HUES6 (cell line): ENCODE data around the gene RBM33.

ENCODE experiments used
- H3K27ac ChIP-seq: 2 replicates; pipeline ENCODE4 v1.7.0; 2013; ENCODE audit warnings: low read depth, mild to moderate bottlenecking, low read length, inconsistent platforms
- H3K27me3 ChIP-seq: 2 replicates; pipeline ENCODE4 v1.6.1; 2013; ENCODE audit warnings: low read length; ENCODE audit not compliant: control insufficient read depth, insufficient read depth
- H3K36me3 ChIP-seq: 2 replicates; pipeline ENCODE4 v1.6.1; 2013; ENCODE audit warnings: low read length; ENCODE audit not compliant: control insufficient read depth, insufficient read depth
- H3K4me1 ChIP-seq: 2 replicates; pipeline ENCODE4 v1.6.1; 2013; ENCODE audit warnings: low read length; ENCODE audit not compliant: control insufficient read depth, insufficient read depth
- H3K4me3 ChIP-seq: 2 replicates; pipeline ENCODE4 v1.5.1; 2013; ENCODE audit warnings: low read depth, low read length
- H3K9ac ChIP-seq: one replicate; pipeline ENCODE4 v1.6.1; 2013; ENCODE audit warnings: mild to moderate bottlenecking, low read length
- H3K9me3 ChIP-seq: 2 replicates; pipeline ENCODE4 v1.6.1; 2013; ENCODE audit warnings: low read depth, low read length; ENCODE audit not compliant: control insufficient read depth, insufficient read depth

Gene RBM33

DNA sequence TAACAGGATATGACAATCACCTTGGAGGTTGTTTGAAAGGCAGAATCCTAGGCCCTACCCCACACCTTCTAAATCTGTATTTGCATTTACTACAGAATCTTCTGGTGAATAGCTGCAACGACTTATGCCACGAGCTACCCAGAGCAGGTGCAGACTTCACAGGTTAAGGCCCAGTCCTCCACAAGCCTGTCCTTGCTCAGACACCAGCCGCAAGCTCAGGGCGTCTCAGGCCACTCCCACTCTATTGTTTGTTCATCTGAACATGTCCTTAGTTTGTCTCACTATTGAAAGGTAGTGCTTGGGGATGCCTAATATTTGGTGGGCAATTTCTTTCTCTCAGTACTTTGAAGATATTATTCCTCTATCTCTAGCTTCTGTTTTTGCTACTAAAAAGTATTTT, 18.9 kb upstream of the RBM33 start:
- no peaks in the 10 kb centered on the region for H3K36me3 ChIP-seq

DNA sequence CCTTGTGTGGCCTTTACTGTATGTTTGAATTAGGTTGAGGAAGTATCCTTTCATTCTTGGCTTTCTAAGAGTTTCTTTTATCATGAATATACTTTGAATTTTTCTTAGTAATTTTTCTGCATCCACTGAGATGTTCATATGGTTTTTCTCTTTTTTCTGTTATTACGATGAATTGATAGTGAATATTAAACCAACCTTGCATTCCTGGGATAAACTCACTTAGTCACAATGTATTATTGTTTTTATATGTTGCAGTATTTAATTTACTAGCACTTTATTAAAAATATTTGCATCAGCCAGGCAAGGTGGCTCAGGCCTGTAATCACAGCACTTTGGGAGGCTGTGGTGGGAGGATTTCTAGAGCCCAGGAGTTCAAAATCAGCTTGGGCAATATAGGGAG, 15.3 kb upstream of the RBM33 start:
- Histone ChIP-seq H3K9me3 (peaks cover 39% of the 10 kb centered on the region), H3K27me3 (no peaks in the 10 kb centered on the region), H3K36me3 (no peaks in the 10 kb centered on the region), H3K4me3 (no peak overlapping the region), H3K27ac (no peak overlapping the region), H3K4me1 (no peaks in the 10 kb centered on the region), H3K9ac (no peak overlapping the region)

More for the DNA sequence above, 18.9 kb upstream of the RBM33 start:
- Histone ChIP-seq H3K9me3 (peaks cover 10% of the 10 kb centered on the region), H3K27ac (no peak overlapping the region), H3K9ac (no peak overlapping the region), H3K27me3 (no peaks in the 10 kb centered on the region), H3K4me3 (no peak overlapping the region), H3K4me1 (no peaks in the 10 kb centered on the region)

DNA sequence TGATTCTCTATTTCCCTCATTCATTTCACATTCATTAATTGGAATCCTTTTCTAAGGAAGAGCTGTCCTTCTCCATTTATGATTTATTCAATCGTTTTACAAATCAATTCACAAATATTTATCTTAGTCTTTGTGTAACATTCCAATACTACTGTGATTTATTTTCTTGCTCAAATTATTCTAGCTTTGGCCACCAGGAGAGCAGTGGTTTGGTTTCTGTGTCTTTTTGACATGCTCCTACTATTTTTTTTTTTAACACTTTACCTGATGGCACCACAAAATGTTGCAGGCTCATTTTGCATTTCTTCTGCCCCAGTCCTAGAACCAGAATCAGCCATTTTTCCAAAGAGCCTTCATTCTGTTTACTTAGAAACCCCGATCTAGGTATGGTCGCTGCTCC, 13.3 kb upstream of the RBM33 start:
- Histone ChIP-seq H3K36me3 (no peaks in the 10 kb centered on the region), H3K9ac (no peak overlapping the region), H3K27ac (no peak overlapping the region), H3K4me3 (no peak overlapping the region), H3K9me3 (peaks cover 52% of the 10 kb centered on the region), H3K4me1 (no peaks in the 10 kb centered on the region), H3K27me3 (no peaks in the 10 kb centered on the region)

DNA sequence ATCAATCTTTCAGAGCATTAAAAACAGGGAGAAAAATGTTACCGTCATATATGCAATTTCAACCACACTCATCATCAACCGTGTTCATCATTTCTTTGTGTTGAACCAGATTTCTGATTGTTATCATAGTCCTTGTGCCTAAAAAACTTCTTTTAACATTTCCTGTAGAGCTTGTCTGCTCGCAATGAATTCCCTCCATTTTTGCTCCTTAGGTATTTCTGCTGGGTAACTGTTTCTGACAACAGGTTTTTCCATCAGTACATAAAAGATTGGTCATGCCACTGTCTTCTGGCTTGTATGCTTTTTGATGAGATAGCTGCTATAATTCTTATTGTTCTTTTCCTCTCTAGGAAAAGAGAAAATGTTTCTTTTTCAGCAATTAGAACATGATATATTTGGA, 8.6 kb upstream of the RBM33 start:
- no peak overlapping the region for H3K27ac ChIP-seq
- H3K9me3 ChIP-seq: peaks cover 83% of the 10 kb centered on the region
- H3K4me1 ChIP-seq: no peaks in the 10 kb centered on the region
- no peak overlapping the region for H3K9ac ChIP-seq
- H3K36me3 ChIP-seq: peaks cover 6% of the 10 kb centered on the region
- no peak overlapping the region for H3K4me3 ChIP-seq
- H3K27me3 ChIP-seq: no peaks in the 10 kb centered on the region

DNA sequence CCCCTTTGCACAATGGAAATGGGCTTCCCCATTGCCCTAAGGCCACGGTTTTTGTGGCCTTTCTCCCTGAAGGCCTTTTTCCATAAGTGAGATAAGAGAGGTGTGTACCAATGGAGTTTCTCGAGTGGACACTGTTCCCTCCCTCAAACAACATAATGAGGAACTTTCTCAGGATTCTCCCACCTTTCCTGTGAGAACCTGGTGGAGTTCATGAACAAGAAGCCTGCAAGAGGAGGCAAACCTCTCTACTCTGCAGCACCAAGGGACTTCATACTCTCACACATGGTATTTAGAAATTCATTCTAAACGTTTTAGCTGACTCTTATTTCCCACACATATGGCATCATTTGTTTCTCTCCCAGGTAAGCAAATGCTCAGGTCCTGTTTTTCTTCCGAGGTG, 7.3 kb upstream of the RBM33 start:
- H3K4me1 ChIP-seq: no peaks in the 10 kb centered on the region
- H3K4me3 ChIP-seq: no peak overlapping the region
- no peak overlapping the region for H3K9ac ChIP-seq
- H3K36me3 ChIP-seq: peaks cover 19% of the 10 kb centered on the region
- no peaks in the 10 kb centered on the region for H3K27me3 ChIP-seq
- peaks cover 77% of the 10 kb centered on the region for H3K9me3 ChIP-seq
- H3K27ac ChIP-seq: no peak overlapping the region

DNA sequence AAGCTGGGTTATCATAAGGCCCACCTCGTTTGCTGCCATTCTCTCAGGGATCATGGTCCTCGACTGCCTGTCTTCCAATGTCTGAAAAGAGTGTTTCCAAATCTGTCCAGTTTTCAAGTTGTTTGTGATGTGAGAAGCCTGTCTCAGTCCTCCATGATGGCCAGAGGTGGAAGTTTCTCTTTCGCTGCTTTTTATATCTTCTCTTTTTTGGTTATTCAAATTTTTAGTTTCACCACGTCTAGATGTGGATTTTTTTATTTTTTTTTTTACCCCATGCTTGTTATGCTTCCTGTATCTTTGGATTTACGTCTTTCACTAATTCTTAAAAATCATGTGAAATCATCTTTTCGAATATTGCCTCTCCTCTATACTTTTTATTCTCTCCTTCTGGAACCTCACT, 6.1 kb upstream of the RBM33 start:
- Histone ChIP-seq H3K9ac (no peak overlapping the region), H3K36me3 (peaks cover 20% of the 10 kb centered on the region), H3K4me1 (no peaks in the 10 kb centered on the region), H3K4me3 (no peak overlapping the region), H3K9me3 (peaks cover 67% of the 10 kb centered on the region), H3K27ac (no peak overlapping the region), H3K27me3 (no peaks in the 10 kb centered on the region)

DNA sequence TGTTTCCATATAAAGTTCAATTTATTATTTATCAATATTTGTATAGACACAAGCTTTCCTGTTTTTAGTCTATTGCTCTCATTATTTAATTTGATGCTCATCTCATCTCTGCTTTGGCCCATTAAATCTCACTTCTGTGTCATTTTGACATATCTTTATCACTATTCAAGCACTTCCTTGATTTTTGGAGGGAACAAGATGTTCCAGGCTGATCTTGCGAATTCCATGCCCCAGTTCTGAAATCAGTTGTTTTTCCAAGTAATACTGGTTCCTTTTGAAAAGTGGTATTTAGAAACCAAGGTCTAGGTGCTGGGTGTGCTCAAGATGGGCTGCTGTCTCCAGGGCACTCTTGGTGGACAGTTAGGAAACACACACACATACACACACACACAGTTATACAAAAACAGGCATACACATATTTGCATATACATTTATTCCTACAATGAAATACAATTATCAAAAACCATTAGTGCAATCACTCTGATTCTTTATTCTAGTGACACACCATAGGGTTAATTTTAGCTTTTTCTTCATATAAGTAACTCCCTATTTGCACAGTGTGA, 4.4 kb upstream of the RBM33 start:
- no peak overlapping the region for H3K27ac ChIP-seq
- no peaks in the 10 kb centered on the region for H3K4me1 ChIP-seq
- peaks cover 20% of the 10 kb centered on the region for H3K36me3 ChIP-seq
- no peaks in the 10 kb centered on the region for H3K27me3 ChIP-seq
- no peak overlapping the region for H3K4me3 ChIP-seq
- H3K9ac ChIP-seq: no peak overlapping the region
- H3K9me3 ChIP-seq: peaks cover 55% of the 10 kb centered on the region

DNA sequence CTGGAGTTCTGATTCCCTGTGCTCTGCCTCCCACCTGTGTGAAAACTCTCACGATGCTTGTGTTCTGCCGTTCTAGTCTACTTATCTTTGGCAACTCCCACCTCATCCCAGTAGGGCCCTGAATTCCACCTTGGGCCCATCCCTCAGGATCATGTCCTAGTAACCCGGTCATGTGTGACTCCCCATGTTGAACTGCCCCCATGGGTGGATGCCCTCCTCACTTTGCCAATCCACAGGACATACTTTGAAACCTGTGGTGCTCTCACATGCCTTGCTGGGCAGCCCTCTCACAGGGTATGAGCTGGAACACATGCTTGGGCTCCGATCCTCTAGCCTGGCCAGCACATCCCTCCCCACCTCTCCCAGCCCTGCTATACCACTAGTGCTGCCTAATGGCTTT, 3.8 kb upstream of the RBM33 start:
- Histone ChIP-seq H3K27me3 (no peaks in the 10 kb centered on the region), H3K9ac (no peak overlapping the region), H3K36me3 (peaks cover 20% of the 10 kb centered on the region), H3K27ac (no peak overlapping the region), H3K4me3 (no peak overlapping the region), H3K9me3 (peaks cover 54% of the 10 kb centered on the region), H3K4me1 (no peaks in the 10 kb centered on the region)

DNA sequence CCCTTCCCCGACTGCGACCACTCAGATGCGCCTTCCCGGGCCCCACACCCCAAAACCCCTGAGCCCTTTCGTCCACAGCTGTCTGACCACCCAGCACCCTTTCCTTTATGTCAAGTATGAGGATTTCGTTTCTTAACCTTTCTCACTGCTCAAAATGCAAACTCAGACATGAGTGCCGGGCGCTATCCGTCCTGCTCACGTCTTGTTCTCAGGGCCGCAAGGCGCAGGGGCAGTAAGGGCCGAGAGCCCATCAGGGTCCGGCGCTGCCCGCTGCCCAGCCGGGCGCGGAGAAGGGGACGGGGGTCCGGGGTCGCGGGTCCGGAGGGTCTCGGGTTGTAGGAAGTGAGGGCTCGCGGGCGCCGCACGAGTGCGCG, 670 bp upstream of the RBM33 start:
- Histone ChIP-seq H3K9me3 (peaks cover 45% of the 10 kb centered on the region), H3K4me3 (peak overlapping the region; percentile 70), H3K9ac (peak overlapping the region; percentile 93), H3K27me3 (no peaks in the 10 kb centered on the region), H3K4me1 (no peaks in the 10 kb centered on the region), H3K36me3 (peaks cover 40% of the 10 kb centered on the region), H3K27ac (peak overlapping the region; percentile 94; the same call in 1 of the 2 replicates)

DNA sequence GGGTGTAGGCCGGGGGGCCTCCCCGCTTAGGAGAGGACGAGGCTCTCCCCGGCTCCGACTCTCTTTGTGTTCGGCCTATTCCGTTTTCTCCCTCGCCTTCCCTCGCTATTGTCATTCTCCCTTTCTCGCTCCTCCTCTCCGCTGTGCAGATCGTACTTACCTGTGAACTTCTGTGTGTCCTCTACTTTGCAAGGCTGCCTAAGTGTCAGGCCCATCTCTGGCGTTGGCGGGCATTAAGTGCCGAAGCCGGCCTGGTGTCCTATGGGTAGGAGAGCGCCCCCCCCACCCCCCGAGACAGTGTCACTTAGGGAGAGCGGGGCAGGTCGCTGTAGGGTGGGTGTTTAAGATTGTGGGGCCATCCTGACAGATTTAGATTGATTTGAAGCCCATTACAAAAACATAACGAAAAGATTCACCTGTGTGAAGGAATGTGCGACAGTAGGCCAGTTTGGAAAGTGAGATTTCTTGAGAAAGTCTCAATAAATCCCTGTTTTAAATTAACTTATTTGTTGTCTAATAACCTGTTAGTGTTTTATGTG, 579 bp downstream of the RBM33 start:
- peak overlapping the region; percentile 94 for H3K27ac ChIP-seq
- peak overlapping the region; percentile 93 for H3K9ac ChIP-seq
- H3K36me3 ChIP-seq: peaks cover 42% of the 10 kb centered on the region
- H3K27me3 ChIP-seq: no peaks in the 10 kb centered on the region
- H3K4me3 ChIP-seq: peak overlapping the region; percentile 70
- H3K4me1 ChIP-seq: no peaks in the 10 kb centered on the region
- peaks cover 44% of the 10 kb centered on the region for H3K9me3 ChIP-seq

DNA sequence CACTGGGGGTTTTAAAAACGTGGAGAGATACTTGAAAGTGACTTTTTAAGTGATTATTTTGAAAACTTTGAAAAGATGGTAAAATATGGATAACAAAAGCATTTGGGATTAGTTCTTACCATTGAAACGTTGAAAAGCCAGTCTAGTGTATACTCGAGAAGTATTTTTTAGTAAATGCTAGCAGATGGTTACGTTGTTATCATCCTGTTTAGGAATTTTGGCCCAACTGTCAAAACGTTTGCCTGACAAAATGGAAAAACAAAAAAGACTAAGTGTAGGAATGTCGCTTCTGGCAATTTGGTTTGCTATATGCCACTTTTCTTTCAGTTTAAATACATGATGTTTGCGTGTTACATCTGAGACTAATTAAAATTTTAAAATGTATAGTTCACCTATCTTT, 1.2 kb downstream of the RBM33 start:
- Histone ChIP-seq H3K4me3 (peak overlapping the region; percentile 70), H3K4me1 (no peaks in the 10 kb centered on the region), H3K36me3 (peaks cover 40% of the 10 kb centered on the region)

More for the DNA sequence above, 1.2 kb downstream of the RBM33 start:
- H3K9ac ChIP-seq: no peak overlapping the region
- H3K9me3 ChIP-seq: peaks cover 41% of the 10 kb centered on the region
- no peak overlapping the region for H3K27ac ChIP-seq
- no peaks in the 10 kb centered on the region for H3K27me3 ChIP-seq
